ENCODE data around the gene KIFC3. TPM values are rescaled to one million over a fixed set of nuclear protein-coding genes. Genes with fewer than 3 reads are reported as not detected.
"Not testable (repeated sequence)": the region's sequence is repeated elsewhere in the genome, so short reads cannot be mapped to it uniquely, and the experiment has no call there.

KIFC3 gene
- total and polyA plus RNA-seq, 2 of the 8 experiments (the other 6 are each of a cell fraction or from before 2014, with no cell fraction given), result 2.1 to 7.1 TPM

DNA sequence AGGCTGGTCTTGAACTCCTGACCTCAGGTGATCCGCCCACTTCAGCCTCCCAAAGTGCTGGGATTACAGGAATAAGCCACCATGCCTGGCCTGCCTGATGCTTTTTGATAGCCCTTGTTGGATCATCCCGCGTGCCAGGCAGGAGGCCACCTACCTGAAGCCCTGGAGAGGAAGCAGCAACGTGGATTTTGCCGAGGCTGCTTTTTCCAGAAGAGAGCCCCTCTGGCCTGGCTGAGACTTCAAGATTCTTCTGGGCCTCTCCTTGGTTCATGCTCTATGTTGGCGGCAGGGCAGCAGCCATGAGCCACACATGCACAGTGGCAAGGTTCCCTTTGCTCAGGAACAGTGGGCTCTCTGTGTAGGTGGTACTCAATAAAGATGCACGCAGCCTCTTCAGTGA, 55.2 kb downstream of the KIFC3 start (continued):
- TF ChIP-seq RXRA (IDR thresholded peaks at IDR 0.05; ENCODE audit: insufficient read depth, low read depth, low read length) (no peak), CBX5 (IDR thresholded peaks at IDR 0.05; ENCODE audit: low read depth, low read length) (no peak), POLR2A (IDR thresholded peaks at IDR 0.05; ENCODE audit: control extremely low read depth in 1 of 2, low read depth in 2 of 2, low read length in 2 of 2) (no peak), CHD2 (IDR thresholded peaks at IDR 0.05; ENCODE audit: low read length) (no peak), GABPA (IDR thresholded peaks at IDR 0.05; ENCODE audit: borderline replicate concordance, insufficient read depth, low read length) (no peak)

DNA sequence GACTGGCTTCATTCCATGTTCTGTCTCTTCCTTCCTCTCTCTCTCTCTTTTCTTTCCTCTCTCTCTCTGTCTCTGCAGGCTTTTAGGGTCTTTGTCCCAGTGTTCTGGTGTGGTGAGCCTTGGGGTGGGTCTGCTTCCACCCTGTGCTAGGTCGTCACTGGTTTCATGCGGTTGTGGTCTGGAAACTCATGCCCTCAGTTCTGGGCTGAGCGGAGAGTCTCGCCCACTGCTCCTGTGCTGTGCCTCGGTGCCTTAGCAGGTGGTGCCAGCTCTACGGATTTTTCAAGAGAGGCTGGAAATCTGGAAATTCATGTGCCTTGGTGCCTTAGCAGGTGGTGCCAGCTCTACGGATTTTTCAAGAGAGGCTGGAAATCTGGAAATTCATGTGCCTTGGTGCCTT, 56.0 kb downstream of the KIFC3 start:
- H2BK15ac ChIP-seq (ENCODE audit: low read length); H3K18ac ChIP-seq (ENCODE audit: extremely low read depth, low read length); H3K14ac ChIP-seq (ENCODE audit: insufficient read length); FAIRE-seq; H2BK120ac ChIP-seq (replicated peaks; ENCODE audit: low read depth, low read length); H3K27me3 ChIP-seq (replicated peaks in 1 of 4; ENCODE audit: control insufficient read depth in 3 of 4, extremely low read depth in 1 of 4, insufficient read depth in 3 of 4, low read length in 3 of 4); H4K20me1 ChIP-seq (replicated peaks in 1 of 2; ENCODE audit: control insufficient read depth in 1 of 2, insufficient read depth in 2 of 2, low read length in 2 of 2); H4K8ac ChIP-seq (ENCODE audit: extremely low read depth, insufficient read depth, low read length); H3K4me2 ChIP-seq (ENCODE audit: insufficient read depth in 1 of 2, low read depth in 2 of 2, low read length in 2 of 2); H3K36me3 ChIP-seq (ENCODE audit: control insufficient read depth in 2 of 4, insufficient read depth in 4 of 4, low read length in 3 of 4); H3K79me2 ChIP-seq (ENCODE audit: control insufficient read depth in 1 of 2, insufficient read depth in 2 of 2, low read length in 2 of 2); H4K5ac ChIP-seq (ENCODE audit: insufficient read length, low read depth, low read length); H3K4me1 ChIP-seq (replicated peaks in 1 of 4; ENCODE audit: control insufficient read depth in 3 of 4, insufficient read depth in 4 of 4, low read length in 3 of 4); DNase-seq (ENCODE audit: low read depth in 1 of 2, low spot score in 2 of 2); H2BK12ac ChIP-seq (ENCODE audit: low read depth, low read length); H3K4me3 ChIP-seq (ENCODE audit: extremely low read depth in 1 of 4, insufficient read depth in 2 of 4, low read depth in 3 of 4, low read length in 4 of 4); H2AFZ ChIP-seq (ENCODE audit: low read length); H4K91ac ChIP-seq (replicated peaks; ENCODE audit: insufficient read length, low read length); H3K56ac ChIP-seq (replicated peaks; ENCODE audit: insufficient read length, low read depth, low read length); H3K9me3 ChIP-seq (ENCODE audit: insufficient read depth in 2 of 2, low read depth in 1 of 2, low read length in 1 of 2); H3K23me2 ChIP-seq (ENCODE audit: low read depth, low read length); H2BK20ac ChIP-seq (ENCODE audit: low read length); H2BK5ac ChIP-seq (ENCODE audit: low read depth, low read length); H3K9ac ChIP-seq (replicated peaks in 1 of 4; ENCODE audit: extremely low read depth in 1 of 4, low read depth in 3 of 4, low read length in 3 of 4); H3K23ac ChIP-seq (ENCODE audit: insufficient read length); H2AK5ac ChIP-seq (ENCODE audit: low read depth, low read length); H3K4ac ChIP-seq (replicated peaks; ENCODE audit: insufficient read length, low read depth, low read length); H3K79me1 ChIP-seq (ENCODE audit: low read depth, low read length); H3K27ac ChIP-seq (ENCODE audit: low read depth, low read length): not testable (repeated sequence)
- ChIA-PET CTCF (ENCODE audit: partially characterized antibody) (interaction anchor here (2.2 to 3.2 kb wide), 2 partner anchors 10 to 23 kb away, joined by 7 to 18 read pairs; no protein-coding TSS in a partner anchor), POLR2A (ENCODE audit: partially characterized antibody) (interaction anchor here (0.6 to 2.2 kb wide), 4 partner anchors 10 to 30 kb away, joined by 3 to 6 read pairs (median 4); no protein-coding TSS in a partner anchor)
- WGBS, 2 experiments (ENCODE audit: extremely low coverage in 1 of 2, insufficient coverage in 1 of 2, insufficient read length in 1 of 2, insufficient replicate concordance in 2 of 2, low coverage in 1 of 2, low lambda C conversion rate in 2 of 2, missing lambda C conversion rate in 1 of 2), result 89% methylated on average over 7 of the region's 7 CpGs; no CpG with 5 or more reads in 1 of the 2 experiments
